Calu3 (cell line): ENCODE measurements around the gene ACE. TPM values are rescaled to one million over a fixed set of nuclear protein-coding genes. Genes with fewer than 3 reads are reported as not detected.

Experiments
- BruUV-seq: library from RNA; stranded (reverse); fragments of 400-500 nt; replicated peaks from 2 replicates; lab custom pipeline; 2021; lab: Mats Ljungman, UMichigan
- CTCF ChIA-PET: fragments of 300-600 bp; sonication (Branson Sonifier 250); formaldehyde crosslinking; loops from one replicate; lab custom pipeline; 2022; ENCODE audit warnings: antibody characterized with exemption; lab: Charles Lee
- DNase-seq: peaks from one replicate; pipeline ENCODE4 v3.0.0; 2022
- H3K27ac Mint-ChIP-seq: one replicate; pipeline ENCODE4 v1.8.0; 2022; ENCODE audit warnings: mixed read lengths; ENCODE audit not compliant: unreplicated experiment
- H3K27me3 Mint-ChIP-seq: one replicate; pipeline ENCODE4 v1.8.0; 2022; ENCODE audit warnings: mixed read lengths; ENCODE audit not compliant: unreplicated experiment
- H3K36me3 Mint-ChIP-seq: one replicate; pipeline ENCODE4 v1.8.0; 2022; ENCODE audit warnings: mild to moderate bottlenecking, moderate library complexity, mixed read lengths; ENCODE audit not compliant: insufficient read depth, unreplicated experiment
- H3K4me1 Mint-ChIP-seq: one replicate; pipeline ENCODE4 v1.8.0; 2022; ENCODE audit warnings: mild to moderate bottlenecking, low read depth, mixed read lengths; ENCODE audit not compliant: unreplicated experiment
- H3K4me3 Mint-ChIP-seq: one replicate; pipeline ENCODE4 v1.8.0; 2022; ENCODE audit warnings: mild to moderate bottlenecking, low read depth, moderate library complexity, mixed read lengths; ENCODE audit not compliant: unreplicated experiment
- H3K9me3 Mint-ChIP-seq: one replicate; pipeline ENCODE4 v1.8.0; 2022; ENCODE audit warnings: low read depth, mixed read lengths; ENCODE audit not compliant: unreplicated experiment
- CTCF ChIP-seq: fragments of 200-600 bp; IDR thresholded peaks from one replicate; pipeline ENCODE4 v1.8.0; 2022; ENCODE audit warnings: antibody characterized with exemption; ENCODE audit not compliant: unreplicated experiment
- intact Hi-C: fragments of 100-400 bp; cut with micrococcal nuclease; formaldehyde crosslinking; loops from one replicate; pipeline ENCODE4 v1.10.0; 2022; ENCODE audit not compliant: unreplicated experiment
- total RNA-seq: library from RNA; stranded (reverse); gene quantifications from 2 replicates; pipeline ENCODE4 v1.2.3, GENCODE V29; 2022

The ACE gene
- total RNA-seq, 1 experiment from 2014 or later: 5.9 TPM

GRCh38 chr17:63544467-63545301, 67.8 kb downstream of the ACE start:
- no peak for TF ChIP-seq CTCF
- Mint-ChIP-seq H3K4me3 (no peak overlapping the region), H3K9me3 (no peaks in the 10 kb centered on the region), H3K27ac (no peak overlapping the region), H3K36me3 (peaks cover 3% of the 10 kb centered on the region), H3K4me1 (peaks cover 8% of the 10 kb centered on the region), H3K27me3 (peaks cover 15% of the 10 kb centered on the region)
- no peak for DNase-seq
- intact Hi-C loops: no loop called here
- no TSS peak for BruUV-seq
- CTCF ChIA-PET: no interaction called here

GRCh38 chr17:63546308-63547082, 69.6 kb downstream of the ACE start:
- no peak for TF ChIP-seq CTCF
- peaks cover 8% of the 10 kb centered on the region for H3K4me1 Mint-ChIP-seq
- H3K9me3 Mint-ChIP-seq: no peaks in the 10 kb centered on the region
- no peaks in the 10 kb centered on the region for H3K27me3 Mint-ChIP-seq
- H3K36me3 Mint-ChIP-seq: peaks cover 21% of the 10 kb centered on the region
- DNase-seq: no peak
- CTCF ChIA-PET: no interaction called here
- intact Hi-C loops: no loop called here
- H3K4me3 Mint-ChIP-seq: no peak overlapping the region
- BruUV-seq: no TSS peak
- H3K27ac Mint-ChIP-seq: no peak overlapping the region

- H3K27ac Mint-ChIP-seq: no peak overlapping the region
- intact Hi-C loops: no loop called here
- H3K4me3 Mint-ChIP-seq: no peak overlapping the region
- BruUV-seq: no TSS peak
- no peak for TF ChIP-seq CTCF
- H3K9me3 Mint-ChIP-seq: no peaks in the 10 kb centered on the region
- CTCF ChIA-PET: interaction anchor here (0.7 kb wide), 1 partner anchor 11 kb away, joined by 4 read pairs; no protein-coding TSS in a partner anchor
- H3K4me1 Mint-ChIP-seq: peaks cover 8% of the 10 kb centered on the region
- H3K27me3 Mint-ChIP-seq: no peaks in the 10 kb centered on the region
- DNase-seq: no peak
- peaks cover 27% of the 10 kb centered on the region for H3K36me3 Mint-ChIP-seq
Measured at GRCh38 chr17:63547083-63547523, 70.2 kb downstream of the ACE start.

Other genes starting within 250 kb of the ACE start
- 50.3 and 52.1 TPM in 2 replicates for gene CYB561, start 30.8 kb upstream of the ACE start, total RNA-seq
- gene KCNH6, start 46.3 kb downstream of the ACE start, total RNA-seq: not detected in 2 replicates
- gene DCAF7, start 73.4 kb downstream of the ACE start, total RNA-seq: 58.9 and 61.9 TPM in 2 replicates
- gene TACO1, start 123.8 kb downstream of the ACE start, total RNA-seq: 14.1 and 15.4 TPM in 2 replicates
- 10.0 and 11.4 TPM in 2 replicates for gene MAP3K3, start 145.4 kb downstream of the ACE start, total RNA-seq
- gene LIMD2, start 223.1 kb downstream of the ACE start, total RNA-seq: 5.0 and 8.0 TPM in 2 replicates